T-helper 2 cell treated with Interferon-gamma antibody and Interleukin-4, amounts not matched to agents 5 μg/mL and 100 μg/mL, for 36 hours (primary cell): ENCODE results near the gene DOCK9.

Experiments used
- DNase-seq: peaks from one replicate; pipeline ENCODE4 v3.0.0; 2021; ENCODE audit warnings: low spot score
- H3K27ac Mint-ChIP-seq: one replicate; pipeline ENCODE4 v1.8.0; 2021; ENCODE audit warnings: mild to moderate bottlenecking, mixed read lengths
- H3K27me3 Mint-ChIP-seq: one replicate; pipeline ENCODE4 v1.8.0; 2021; ENCODE audit warnings: low read depth, mixed read lengths
- H3K36me3 Mint-ChIP-seq: one replicate; pipeline ENCODE4 v1.8.0; 2021; ENCODE audit warnings: low read depth, mixed read lengths
- H3K4me1 Mint-ChIP-seq: one replicate; pipeline ENCODE4 v1.8.0; 2021; ENCODE audit warnings: low read depth, mixed read lengths
- H3K4me3 Mint-ChIP-seq: one replicate; pipeline ENCODE4 v1.8.0; 2022; ENCODE audit warnings: mild to moderate bottlenecking, moderate library complexity, mixed read lengths
- H3K9me3 Mint-ChIP-seq: one replicate; pipeline ENCODE4 v1.8.0; 2021; ENCODE audit warnings: mixed read lengths

The DOCK9 gene

DNA sequence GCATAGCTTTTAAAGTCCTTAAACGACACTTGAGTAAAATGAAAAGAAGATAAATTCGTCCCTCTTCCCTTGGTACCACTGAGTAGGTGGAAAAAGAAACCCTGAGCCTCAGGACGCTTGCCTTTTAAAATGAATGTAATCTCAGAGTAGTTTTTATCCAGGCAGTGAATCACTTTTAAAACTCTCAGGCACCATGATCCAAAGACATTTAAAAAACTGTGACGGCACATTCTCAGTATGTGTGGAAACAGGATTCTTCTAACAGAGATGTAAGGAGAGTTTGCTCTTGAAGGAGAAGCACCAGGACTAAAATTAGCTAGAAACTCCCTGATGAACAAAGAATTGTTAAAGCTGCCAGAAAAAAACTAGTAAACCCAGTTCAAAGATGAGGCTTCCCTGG, 119.7 kb downstream of the DOCK9 start:
- peaks cover 11% of the 10 kb centered on the region for H3K4me1 Mint-ChIP-seq
- no peak for DNase-seq
- H3K36me3 Mint-ChIP-seq: peaks cover 75% of the 10 kb centered on the region
- H3K27me3 Mint-ChIP-seq: no peaks in the 10 kb centered on the region
- H3K27ac Mint-ChIP-seq: no peak overlapping the region
- H3K4me3 Mint-ChIP-seq: no peak overlapping the region
- no peaks in the 10 kb centered on the region for H3K9me3 Mint-ChIP-seq

DNA sequence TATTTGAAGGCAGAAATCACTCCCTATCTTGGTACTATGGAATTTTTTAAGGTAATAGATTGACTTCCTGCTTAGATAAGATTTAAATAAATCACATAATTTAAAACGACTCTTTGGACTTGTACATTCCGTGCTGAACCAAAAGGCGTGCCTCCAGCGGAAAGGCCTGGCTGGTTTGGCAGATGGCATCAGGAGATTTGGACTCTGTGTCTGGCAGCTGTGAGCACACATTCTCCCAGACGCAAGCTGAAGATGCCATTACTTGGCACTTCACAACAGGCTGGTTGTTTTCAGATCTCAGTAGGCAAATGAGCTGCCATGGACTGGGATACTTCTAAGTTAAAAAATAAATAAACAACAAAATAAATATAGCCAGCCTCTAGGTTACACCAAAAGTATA, 120.9 kb downstream of the DOCK9 start:
- Mint-ChIP-seq H3K27me3 (no peaks in the 10 kb centered on the region), H3K4me3 (no peak overlapping the region), H3K27ac (no peak overlapping the region), H3K36me3 (peaks cover 71% of the 10 kb centered on the region), H3K4me1 (peaks cover 14% of the 10 kb centered on the region), H3K9me3 (no peaks in the 10 kb centered on the region)
- no peak for DNase-seq

GRCh38 chr13:98854448-98854847, 123.4 kb downstream of the DOCK9 start:
- Mint-ChIP-seq H3K27me3 (no peaks in the 10 kb centered on the region), H3K27ac (peak overlapping the region; percentile 8), H3K4me3 (no peak overlapping the region), H3K4me1 (peaks cover 14% of the 10 kb centered on the region), H3K36me3 (peaks cover 60% of the 10 kb centered on the region), H3K9me3 (no peaks in the 10 kb centered on the region)
- no peak for DNase-seq

DNA sequence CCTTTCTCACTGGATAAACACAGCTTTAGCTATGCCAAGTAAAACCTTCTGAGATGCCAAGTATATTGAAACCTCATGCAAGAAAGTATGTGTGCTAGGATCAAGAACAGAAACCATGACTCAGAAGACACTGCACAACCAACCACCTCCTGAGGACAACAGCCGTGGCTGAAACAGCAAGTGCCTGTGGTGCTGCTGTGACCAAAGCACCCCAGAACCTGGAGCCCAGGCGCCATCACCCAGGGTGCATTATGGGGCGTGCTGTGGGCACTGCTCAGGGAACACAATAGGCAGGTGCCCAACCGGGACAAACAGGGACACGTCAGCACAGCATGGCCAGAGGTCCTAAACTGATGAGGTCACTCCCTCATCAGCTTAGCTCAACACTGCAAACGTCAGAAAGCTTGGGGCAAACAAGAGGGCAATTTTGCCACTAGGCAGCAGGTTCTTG, 124.1 kb downstream of the DOCK9 start:
- H3K27ac Mint-ChIP-seq: peak overlapping the region; percentile 75

GRCh38 chr13:98851276-98851675, 126.6 kb downstream of the DOCK9 start:
- no peak for DNase-seq
- Mint-ChIP-seq H3K27me3 (no peaks in the 10 kb centered on the region), H3K27ac (no peak overlapping the region), H3K4me1 (peaks cover 14% of the 10 kb centered on the region), H3K4me3 (no peak overlapping the region), H3K36me3 (peaks cover 56% of the 10 kb centered on the region), H3K9me3 (no peaks in the 10 kb centered on the region)

More for the DNA sequence above, 124.1 kb downstream of the DOCK9 start:
- H3K4me3 Mint-ChIP-seq: peak overlapping the region; percentile 29
- H3K4me1 Mint-ChIP-seq: peaks cover 14% of the 10 kb centered on the region
- peaks cover 54% of the 10 kb centered on the region for H3K36me3 Mint-ChIP-seq
- H3K27me3 Mint-ChIP-seq: no peaks in the 10 kb centered on the region
- no peaks in the 10 kb centered on the region for H3K9me3 Mint-ChIP-seq
- peak; percentile 83 for DNase-seq

DNA sequence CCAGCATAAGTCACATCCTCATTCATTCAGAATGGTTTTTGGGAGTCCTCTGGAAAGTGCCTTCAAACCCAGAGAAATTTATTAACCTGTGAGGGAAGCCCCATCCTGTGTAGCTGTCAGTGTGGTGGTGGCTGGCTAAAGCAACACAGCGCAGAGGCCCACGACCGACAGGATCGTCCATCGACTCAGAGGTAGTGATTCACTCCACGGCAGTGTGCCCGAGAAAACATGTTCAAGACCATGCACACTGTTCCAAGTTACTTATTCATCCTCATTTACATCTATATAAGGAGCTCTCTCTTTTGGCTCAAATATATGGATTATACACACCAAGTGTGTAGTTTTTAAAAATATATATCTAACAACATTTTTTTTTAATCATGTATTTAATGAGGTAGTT, 129.1 kb downstream of the DOCK9 start:
- Mint-ChIP-seq H3K27ac (no peak overlapping the region), H3K9me3 (no peaks in the 10 kb centered on the region), H3K4me1 (peaks cover 9% of the 10 kb centered on the region), H3K36me3 (peaks cover 54% of the 10 kb centered on the region), H3K27me3 (no peaks in the 10 kb centered on the region), H3K4me3 (no peak overlapping the region)
- no peak for DNase-seq

DNA sequence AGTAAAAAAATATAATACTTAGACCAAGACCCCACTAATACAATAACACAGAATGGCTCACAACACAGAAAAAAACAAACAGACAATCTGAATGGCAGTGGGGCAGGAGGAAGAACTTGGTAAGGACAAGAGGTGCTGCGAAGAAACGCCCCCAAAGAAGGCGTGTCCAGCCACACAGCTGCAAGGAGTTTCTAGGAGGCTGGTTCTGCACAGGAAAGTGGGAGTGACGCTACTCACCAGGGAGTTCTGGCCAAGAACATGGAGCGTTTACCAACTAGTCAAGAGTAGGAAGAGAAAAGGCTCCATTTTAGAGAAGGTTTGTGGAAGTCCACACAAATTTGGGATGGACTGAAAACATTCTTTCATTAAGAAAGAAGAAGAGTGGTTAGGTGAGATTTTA, 130.1 kb downstream of the DOCK9 start:
- H3K36me3 Mint-ChIP-seq: peaks cover 54% of the 10 kb centered on the region
- H3K27me3 Mint-ChIP-seq: no peaks in the 10 kb centered on the region
- H3K4me1 Mint-ChIP-seq: peaks cover 2% of the 10 kb centered on the region
- H3K27ac Mint-ChIP-seq: no peak overlapping the region
- H3K9me3 Mint-ChIP-seq: no peaks in the 10 kb centered on the region
- no peak overlapping the region for H3K4me3 Mint-ChIP-seq
- no peak for DNase-seq

- Mint-ChIP-seq H3K4me3 (no peak overlapping the region), H3K36me3 (peaks cover 51% of the 10 kb centered on the region), H3K9me3 (no peaks in the 10 kb centered on the region), H3K27ac (no peak overlapping the region), H3K4me1 (peaks cover 3% of the 10 kb centered on the region), H3K27me3 (no peaks in the 10 kb centered on the region)
- no peak for DNase-seq
Observed at GRCh38 chr13:98846986-98847385, 130.9 kb downstream of the DOCK9 start.

- Mint-ChIP-seq H3K27ac (no peak overlapping the region), H3K4me1 (peaks cover 3% of the 10 kb centered on the region), H3K27me3 (no peaks in the 10 kb centered on the region), H3K36me3 (peaks cover 48% of the 10 kb centered on the region), H3K4me3 (no peak overlapping the region), H3K9me3 (no peaks in the 10 kb centered on the region)
- no peak for DNase-seq
Observed at GRCh38 chr13:98846521-98846920, 131.3 kb downstream of the DOCK9 start.

DNA sequence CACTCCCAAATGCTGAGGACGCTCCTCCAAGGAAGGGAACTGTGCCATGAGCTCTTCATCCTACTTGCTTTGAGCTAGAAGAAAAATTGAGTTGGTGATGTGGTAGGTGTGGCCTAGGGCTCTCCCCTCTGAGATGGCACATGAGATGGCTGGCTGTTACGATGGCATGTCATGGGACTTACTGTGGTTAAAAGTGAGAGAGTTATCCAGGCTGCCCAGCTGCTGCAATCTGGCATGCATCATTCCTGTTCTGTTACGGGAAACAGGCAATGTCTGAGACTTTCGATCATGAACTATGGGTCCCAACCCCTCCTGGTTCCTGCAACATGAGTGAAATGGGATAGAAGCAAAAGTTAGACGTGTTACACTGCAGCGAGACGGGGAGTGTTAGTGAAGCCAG, 132.1 kb downstream of the DOCK9 start:
- peaks cover 3% of the 10 kb centered on the region for H3K4me1 Mint-ChIP-seq
- H3K27ac Mint-ChIP-seq: no peak overlapping the region
- no peaks in the 10 kb centered on the region for H3K9me3 Mint-ChIP-seq
- H3K36me3 Mint-ChIP-seq: peaks cover 47% of the 10 kb centered on the region
- DNase-seq: no peak
- no peaks in the 10 kb centered on the region for H3K27me3 Mint-ChIP-seq
- H3K4me3 Mint-ChIP-seq: no peak overlapping the region

- Mint-ChIP-seq H3K9me3 (no peaks in the 10 kb centered on the region), H3K27me3 (no peaks in the 10 kb centered on the region)
Observed at GRCh38 chr13:98844021-98844420, 133.8 kb downstream of the DOCK9 start.

GRCh38 chr13:98843482-98843877, 134.4 kb downstream of the DOCK9 start:
- no peak for DNase-seq
- peaks cover 47% of the 10 kb centered on the region for H3K36me3 Mint-ChIP-seq
- peaks cover 3% of the 10 kb centered on the region for H3K4me1 Mint-ChIP-seq
- no peak overlapping the region for H3K4me3 Mint-ChIP-seq
- no peaks in the 10 kb centered on the region for H3K9me3 Mint-ChIP-seq
- H3K27me3 Mint-ChIP-seq: no peaks in the 10 kb centered on the region
- H3K27ac Mint-ChIP-seq: no peak overlapping the region

More at GRCh38 chr13:98844021-98844420, 133.8 kb downstream of the DOCK9 start:
- no peak overlapping the region for H3K27ac Mint-ChIP-seq
- peaks cover 3% of the 10 kb centered on the region for H3K4me1 Mint-ChIP-seq
- no peak overlapping the region for H3K4me3 Mint-ChIP-seq
- DNase-seq: no peak
- H3K36me3 Mint-ChIP-seq: peaks cover 46% of the 10 kb centered on the region

DNA sequence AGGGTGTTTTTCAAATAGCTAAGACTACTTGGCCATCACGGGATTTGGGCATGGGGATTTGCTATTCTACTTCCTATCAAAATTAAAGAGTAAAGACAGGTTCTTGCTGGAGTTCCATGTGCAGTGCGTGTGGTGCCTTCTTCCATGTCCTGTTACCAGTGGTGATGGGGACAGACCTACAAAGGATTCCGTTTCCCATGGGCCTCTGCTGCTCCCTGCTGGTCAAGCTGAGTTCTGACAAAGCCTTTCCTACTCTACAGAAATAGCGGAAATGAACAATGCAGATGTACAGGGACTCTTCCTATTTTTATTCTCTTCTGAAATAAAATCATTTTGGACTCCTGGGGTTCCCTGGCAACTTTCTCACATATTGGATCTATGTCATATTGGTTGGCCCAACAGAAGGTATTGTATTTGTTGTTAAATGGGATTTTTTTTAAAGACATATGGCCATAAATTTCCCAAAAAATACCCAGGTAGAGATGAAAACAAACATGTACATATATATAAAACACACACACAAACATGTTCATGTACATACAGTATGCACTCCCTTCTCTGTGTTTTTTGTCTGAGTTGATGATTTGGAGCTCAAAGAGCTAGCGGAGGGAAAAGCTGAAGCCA, 134.9 kb downstream of the DOCK9 start:
- Mint-ChIP-seq H3K9me3 (no peaks in the 10 kb centered on the region), H3K4me3 (no peak overlapping the region), H3K4me1 (peaks cover 3% of the 10 kb centered on the region), H3K27ac (no peak overlapping the region), H3K27me3 (no peaks in the 10 kb centered on the region), H3K36me3 (peaks cover 42% of the 10 kb centered on the region)
- DNase-seq: peak; percentile 38

- H3K36me3 Mint-ChIP-seq: peaks cover 35% of the 10 kb centered on the region
- no peaks in the 10 kb centered on the region for H3K9me3 Mint-ChIP-seq
Observed at GRCh38 chr13:98842070-98842469, 135.8 kb downstream of the DOCK9 start.

More at GRCh38 chr13:98842070-98842469, 135.8 kb downstream of the DOCK9 start:
- H3K4me3 Mint-ChIP-seq: no peak overlapping the region
- no peak overlapping the region for H3K27ac Mint-ChIP-seq
- peaks cover 3% of the 10 kb centered on the region for H3K4me1 Mint-ChIP-seq
- DNase-seq: no peak
- H3K27me3 Mint-ChIP-seq: no peaks in the 10 kb centered on the region
